KOPT-K1 (cell line): Measurements from ENCODE around the gene RPN2.
A peak's percentile ranks its signal among the peaks of the same experiment; 100 is the strongest.

ENCODE experiments used
- H3K27ac ChIP-seq: fragments of 200-600 bp; sonication (generic); 2 replicates; pipeline ENCODE4 v1.5.1; 2016; ENCODE audit warnings: antibody characterized with exemption, mild to moderate bottlenecking, low read depth, low read length; ENCODE audit not compliant: poor library complexity, severe bottlenecking
- H3K36me3 ChIP-seq: fragments of 200-600 bp; sonication (generic); 2 replicates; pipeline ENCODE4 v1.5.1; 2017; ENCODE audit warnings: antibody characterized with exemption, mild to moderate bottlenecking, low read length, moderate library complexity; ENCODE audit not compliant: insufficient read depth
- H3K9me3 ChIP-seq: fragments of 200-600 bp; sonication (generic); 2 replicates; pipeline ENCODE4 v1.5.1; 2017; ENCODE audit warnings: antibody characterized with exemption, low read length, mild to moderate bottlenecking; ENCODE audit not compliant: insufficient read depth, poor library complexity, severe bottlenecking

Gene RPN2

DNA sequence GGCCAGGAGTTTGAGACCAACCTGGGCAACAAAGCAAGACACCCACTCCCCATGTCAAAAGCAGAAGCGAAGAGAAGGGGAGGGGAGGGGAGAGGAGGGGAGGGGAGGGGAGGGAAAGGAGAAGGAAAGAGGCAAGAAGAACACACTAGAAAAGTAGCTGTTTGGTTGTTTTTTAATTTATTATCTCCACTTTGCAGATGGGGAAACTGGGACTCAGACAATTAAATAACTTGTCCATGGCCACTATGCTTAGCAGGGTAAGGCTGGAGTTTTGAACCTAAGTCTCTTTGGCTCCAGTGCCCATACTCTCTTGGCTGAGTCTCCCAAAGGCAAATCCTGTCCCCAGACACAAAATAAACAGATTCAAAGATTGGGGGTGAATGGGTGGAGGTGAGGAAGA is 94.9 kb downstream of the RPN2 start:
- Histone ChIP-seq H3K27ac (no peak overlapping the region), H3K9me3 (no peaks in the 10 kb centered on the region), H3K36me3 (no peaks in the 10 kb centered on the region)

GRCh38 chr20:37274851-37275524 is 95.9 kb downstream of the RPN2 start:
- Histone ChIP-seq H3K9me3 (no peaks in the 10 kb centered on the region), H3K36me3 (no peaks in the 10 kb centered on the region), H3K27ac (no peak overlapping the region)

DNA sequence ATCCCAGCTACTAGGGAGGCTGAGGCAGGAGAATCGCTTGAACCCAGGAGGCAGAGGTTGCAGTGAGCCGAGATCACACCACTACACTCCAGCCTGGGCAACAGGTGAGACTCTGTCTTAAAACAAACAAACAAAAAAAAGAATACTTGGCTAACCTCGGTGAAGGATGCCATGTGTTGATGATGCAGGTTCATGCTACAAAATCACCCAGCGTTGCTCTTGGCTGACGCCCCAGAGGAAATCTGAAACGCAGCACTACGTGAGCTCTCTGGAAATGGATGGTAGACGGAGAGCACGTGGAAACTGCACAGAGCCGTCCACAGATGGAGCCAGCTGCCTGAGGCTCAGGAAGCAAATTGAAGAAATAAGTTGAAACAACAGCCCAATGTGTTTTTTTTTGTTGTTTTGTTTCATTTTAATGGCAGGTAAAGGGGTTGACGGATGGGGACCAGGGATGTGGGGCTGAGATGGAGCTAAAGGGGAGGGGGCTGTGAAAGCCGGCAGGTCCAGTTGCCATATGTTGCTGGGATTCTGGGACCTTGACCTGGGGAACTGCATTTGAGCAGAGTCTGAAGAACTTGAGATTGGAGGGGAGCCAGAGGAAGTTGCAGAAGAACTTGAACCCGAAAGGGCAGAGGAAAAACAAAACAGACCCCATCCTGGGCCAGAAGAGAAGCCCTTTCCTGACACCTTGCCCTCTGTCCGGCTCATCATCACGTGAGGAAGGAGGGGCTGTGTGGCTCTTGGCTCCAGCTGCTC is 97.5 kb downstream of the RPN2 start:
- H3K9me3 ChIP-seq = no peaks in the 10 kb centered on the region
- no peaks in the 10 kb centered on the region for H3K36me3 ChIP-seq
- H3K27ac ChIP-seq = no peak overlapping the region

- Histone ChIP-seq H3K36me3 (no peaks in the 10 kb centered on the region), H3K9me3 (no peaks in the 10 kb centered on the region), H3K27ac (no peak overlapping the region)
Measured at GRCh38 chr20:37277253-37277593, 98.1 kb downstream of the RPN2 start.

GRCh38 chr20:37278966-37279590 is 99.9 kb downstream of the RPN2 start:
- no peaks in the 10 kb centered on the region for H3K9me3 ChIP-seq
- no peaks in the 10 kb centered on the region for H3K36me3 ChIP-seq
- no peak overlapping the region for H3K27ac ChIP-seq

GRCh38 chr20:37279820-37280219 is 100.7 kb downstream of the RPN2 start:
- Histone ChIP-seq H3K9me3 (no peaks in the 10 kb centered on the region), H3K27ac (no peak overlapping the region), H3K36me3 (no peaks in the 10 kb centered on the region)

- H3K36me3 ChIP-seq = no peaks in the 10 kb centered on the region
- H3K9me3 ChIP-seq = no peaks in the 10 kb centered on the region
- no peak overlapping the region for H3K27ac ChIP-seq
Measured at GRCh38 chr20:37280403-37280802, 101.3 kb downstream of the RPN2 start.

DNA sequence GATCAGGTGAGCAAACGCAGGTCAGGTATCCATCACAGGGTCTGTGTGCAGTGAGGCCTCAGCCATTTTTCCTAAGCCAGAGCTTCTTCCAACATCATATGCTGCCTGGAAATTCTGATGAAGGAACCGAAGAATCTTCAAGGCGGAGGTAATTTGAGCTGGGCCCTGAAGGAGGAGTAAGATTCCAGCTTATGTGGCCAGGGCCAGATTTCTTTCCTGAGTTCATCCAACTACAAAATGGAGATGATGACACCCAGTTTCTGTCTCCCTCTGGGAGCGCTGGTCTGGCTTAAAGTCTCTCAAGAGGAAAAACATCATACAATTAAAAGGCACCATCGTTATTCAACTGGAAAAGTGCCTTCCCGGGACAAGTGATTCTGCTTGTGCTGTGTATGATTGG is 103.4 kb downstream of the RPN2 start:
- Histone ChIP-seq H3K27ac (no peak overlapping the region), H3K9me3 (no peaks in the 10 kb centered on the region), H3K36me3 (no peaks in the 10 kb centered on the region)

GRCh38 chr20:37283530-37284195 is 104.5 kb downstream of the RPN2 start:
- Histone ChIP-seq H3K27ac (no peak overlapping the region), H3K9me3 (no peaks in the 10 kb centered on the region), H3K36me3 (no peaks in the 10 kb centered on the region)

DNA sequence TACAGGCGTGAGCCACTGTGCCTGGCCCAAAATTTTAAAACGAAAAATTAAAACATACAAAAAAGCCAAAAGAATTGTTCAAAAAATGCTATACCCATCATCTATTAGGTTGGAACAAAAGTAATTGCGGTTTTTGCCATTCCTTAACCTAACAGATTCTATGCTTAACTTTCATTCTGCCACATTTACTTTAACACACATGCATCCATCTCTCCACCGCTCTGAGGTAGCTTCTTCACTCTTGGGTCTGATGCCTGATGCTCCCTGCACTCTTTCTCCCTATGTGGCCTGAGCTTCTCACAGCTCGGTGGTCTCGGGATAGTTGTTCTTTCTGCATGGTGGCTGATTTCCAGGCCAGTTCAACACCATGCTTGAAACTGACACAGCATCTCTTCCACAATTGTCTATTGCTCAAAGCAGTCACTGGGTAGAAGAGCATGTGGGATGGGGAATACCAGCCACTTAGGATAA is 105.6 kb downstream of the RPN2 start:
- Histone ChIP-seq H3K9me3 (no peaks in the 10 kb centered on the region), H3K36me3 (no peaks in the 10 kb centered on the region), H3K27ac (no peak overlapping the region)

DNA sequence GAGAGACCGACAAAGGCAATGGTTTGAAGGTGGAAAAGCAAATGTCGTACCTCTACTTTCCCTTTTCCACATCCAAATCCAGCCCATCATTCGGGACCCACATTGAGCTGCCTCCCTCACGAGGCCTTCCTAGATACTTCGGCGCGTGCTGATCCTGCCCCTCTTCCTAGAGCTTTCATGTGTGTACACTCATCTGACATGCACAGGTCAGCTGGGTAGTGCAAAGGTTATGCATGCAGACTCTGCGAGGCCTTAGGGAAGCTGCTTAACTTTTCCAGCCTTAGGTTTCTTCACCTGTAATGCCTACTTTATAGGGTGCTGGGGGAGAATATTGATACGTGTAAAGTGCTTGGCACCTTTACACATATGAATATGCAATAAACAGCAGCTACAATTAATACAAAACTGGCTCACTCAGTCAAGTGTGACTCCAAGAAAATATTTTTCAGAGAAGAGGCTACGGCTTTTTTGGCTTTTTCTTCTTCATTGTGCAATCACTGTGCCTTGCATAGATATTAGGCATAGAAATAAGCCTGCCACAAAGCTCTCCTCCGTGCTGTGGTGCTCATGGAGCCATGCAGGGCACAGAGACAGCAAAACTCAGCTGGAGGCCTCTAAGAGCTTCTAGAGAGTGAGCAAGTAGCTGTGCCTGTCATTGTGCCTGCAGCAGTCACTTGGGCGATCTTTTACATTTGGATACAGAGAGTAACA is 106.7 kb downstream of the RPN2 start:
- Histone ChIP-seq H3K36me3 (no peaks in the 10 kb centered on the region), H3K9me3 (no peaks in the 10 kb centered on the region), H3K27ac (no peak overlapping the region)

DNA sequence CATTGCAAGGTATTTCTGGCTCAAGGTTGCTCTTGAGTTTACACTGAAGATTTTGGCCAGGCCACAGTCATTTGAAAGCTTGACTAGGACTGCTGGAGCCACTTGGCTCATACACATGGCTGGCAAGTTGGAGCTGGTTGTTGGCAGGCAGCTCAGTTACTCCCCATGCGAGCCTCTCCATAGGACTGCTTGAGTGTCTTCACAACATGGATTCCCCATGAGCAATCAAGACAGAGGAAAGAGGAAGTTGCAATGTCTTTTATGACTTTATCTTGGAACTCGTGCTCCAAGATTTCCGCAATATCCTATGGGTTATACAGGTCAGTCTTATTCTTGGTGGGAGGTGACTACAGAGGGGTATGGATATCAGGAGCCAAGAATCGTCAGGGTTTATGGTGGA is 109.0 kb downstream of the RPN2 start:
- peaks cover 16% of the 10 kb centered on the region for H3K36me3 ChIP-seq
- H3K9me3 ChIP-seq = no peaks in the 10 kb centered on the region
- no peak overlapping the region for H3K27ac ChIP-seq

DNA sequence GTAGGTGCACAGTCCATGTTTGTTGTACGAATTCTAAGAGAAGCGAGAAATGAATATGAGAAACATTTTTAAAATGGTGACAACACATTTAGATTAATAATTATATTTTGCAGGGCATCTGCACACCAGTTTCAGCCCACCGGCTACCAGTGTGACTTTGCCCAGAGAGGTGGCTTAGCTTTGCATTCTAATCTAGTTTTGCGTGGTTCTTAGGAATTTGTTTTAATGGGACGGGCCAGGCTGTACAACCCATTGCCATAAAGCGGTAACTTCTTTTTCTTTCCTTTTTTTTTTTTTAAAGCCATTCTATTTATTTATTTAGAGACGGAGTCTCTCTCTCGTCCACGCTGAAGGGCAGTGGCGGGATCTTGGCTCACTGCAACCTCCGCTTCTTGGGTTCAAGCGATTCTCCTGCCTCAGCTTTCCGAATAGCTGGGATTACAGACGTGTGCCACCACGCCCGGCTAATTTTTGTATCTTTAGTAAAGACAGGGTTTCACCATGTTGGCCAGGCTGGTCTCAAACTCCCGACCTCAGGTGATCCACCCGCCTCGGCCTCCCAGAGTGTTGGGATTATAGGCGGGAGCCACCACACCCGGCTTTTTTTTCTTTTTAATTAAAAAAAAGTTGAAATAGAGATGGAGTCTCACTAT is 111.2 kb downstream of the RPN2 start:
- no peaks in the 10 kb centered on the region for H3K9me3 ChIP-seq
- peak overlapping the region; percentile 92 for H3K27ac ChIP-seq
- H3K36me3 ChIP-seq = peaks cover 28% of the 10 kb centered on the region
